Uterus (tissue), 4 donors: Measurements from ENCODE around the gene KBTBD12. TPM values are rescaled to one million over a fixed set of nuclear protein-coding genes. Genes with fewer than 3 reads are reported as not detected.

Experiments
- DNase-seq, 2 donors: peaks; one replicate each; pipeline ENCODE4 v3.0.0-alpha.2; 2019 to 2020
- H3K27ac ChIP-seq, 2 donors: fragments of 200-600 bp; sonication (generic); 1 replicate in 1 of 2; 2 replicates in 1 of 2; pipeline ENCODE4 v1.5.1; 2016 to 2018
- H3K27me3 ChIP-seq, 2 donors: fragments of 200-600 bp; sonication (generic); one replicate each; pipeline ENCODE4 v1.5.1; 2018 to 2019; ENCODE audit warnings: control low read depth in 1 of 2
- H3K36me3 ChIP-seq, 2 donors: fragments of 200-600 bp; sonication (generic); one replicate each; pipeline ENCODE4 v1.5.1; 2019; ENCODE audit warnings: control low read depth in 1 of 2
- H3K4me1 ChIP-seq, 2 donors: fragments of 200-600 bp; sonication (generic); one replicate each; pipeline ENCODE4 v1.5.1; 2018 to 2019; ENCODE audit warnings: control low read depth in 1 of 2
- H3K4me3 ChIP-seq, 2 donors: fragments of 200-600 bp; sonication (generic); 1 replicate in 1 of 2; 2 replicates in 1 of 2; pipeline ENCODE4 v1.5.1; 2018 to 2019; ENCODE audit warnings: mild to moderate bottlenecking in 1 of 2
- H3K9me3 ChIP-seq, 2 donors: fragments of 200-600 bp; sonication (generic); one replicate each; pipeline ENCODE4 v1.5.1; 2019; ENCODE audit warnings: control low read depth in 1 of 2
- CTCF ChIP-seq, 4 experiments: fragments of 200-600 bp in 2 of 4; fragments of 450-650 bp in 2 of 4; sonication (generic) in 2 of 4; IDR thresholded peaks; one replicate each; pipeline ENCODE4 v1.5.1; 2016 to 2019; ENCODE audit warnings: antibody characterized with exemption in 4 of 4, mild to moderate bottlenecking in 2 of 4, moderate library complexity in 1 of 4
- POLR2A ChIP-seq, 2 donors: fragments of 450-650 bp; IDR thresholded peaks; one replicate each; pipeline ENCODE4 v1.6.1; 2016; ENCODE audit warnings: antibody characterized with exemption in 2 of 2, mild to moderate bottlenecking in 1 of 2, moderate library complexity in 1 of 2
- intact Hi-C: fragments of 100-400 bp; cut with DNase I; formaldehyde crosslinking; loops from one replicate; pipeline ENCODE4 v1.15.1; 2023; ENCODE audit warnings: low total_unique reads
- total RNA-seq, 4 donors: library from RNA; depleted of rRNA in 3 of 4; stranded (reverse); fragments of >200 nt in 3 of 4; gene quantifications; one replicate each; pipeline versions ENCODE4 v1.1.0 to v1.2.4, GENCODE V29; 2014 to 2023
- donor health status: DM: yes; HTN: yes; CAD: no.

KBTBD12 gene
- total RNA-seq, 4 donors from 2014 or later: 0.59 to 2.8 (median 2.1) TPM; not detected in 1

- Histone ChIP-seq H3K27ac (no peak overlapping the region), H3K4me3 (no peak overlapping the region), H3K4me1 (no peaks in the 10 kb centered on the region), H3K27me3 (no peaks in the 10 kb centered on the region), H3K36me3 (no peaks in the 10 kb centered on the region), H3K9me3 (no peaks in the 10 kb centered on the region)
- no peak for TF ChIP-seq CTCF (IDR thresholded peaks at IDR 0.05)
- intact Hi-C loops: no loop called here
- no peak for DNase-seq
Observed at GRCh38 chr3:127985655-127986225, 70.7 kb downstream of the KBTBD12 start.

GRCh38 chr3:127986803-127987202 is 71.8 kb downstream of the KBTBD12 start:
- H3K4me1 ChIP-seq: no peaks in the 10 kb centered on the region
- intact Hi-C loops: no loop called here
- no peak overlapping the region for H3K4me3 ChIP-seq
- no peak for DNase-seq
- no peak overlapping the region for H3K27ac ChIP-seq
- H3K9me3 ChIP-seq: no peaks in the 10 kb centered on the region
- TF ChIP-seq CTCF (IDR thresholded peaks at IDR 0.05) (no peak), POLR2A (IDR thresholded peaks at IDR 0.05) (no peak)
- no peaks in the 10 kb centered on the region for H3K27me3 ChIP-seq
- no peaks in the 10 kb centered on the region for H3K36me3 ChIP-seq

- DNase-seq: no peak
- H3K27ac ChIP-seq: no peak overlapping the region
- no peaks in the 10 kb centered on the region for H3K9me3 ChIP-seq
- TF ChIP-seq CTCF (IDR thresholded peaks at IDR 0.05): no peak
- TF ChIP-seq POLR2A (IDR thresholded peaks at IDR 0.05): no peak
- H3K36me3 ChIP-seq: no peaks in the 10 kb centered on the region
- no peaks in the 10 kb centered on the region for H3K27me3 ChIP-seq
- no peak overlapping the region for H3K4me3 ChIP-seq
- no peaks in the 10 kb centered on the region for H3K4me1 ChIP-seq
- intact Hi-C loops: no loop called here
Observed at GRCh38 chr3:127987309-127987995, 72.4 kb downstream of the KBTBD12 start.

GRCh38 chr3:127988770-127989557 is 73.9 kb downstream of the KBTBD12 start:
- intact Hi-C loops: no loop called here

More at GRCh38 chr3:127988770-127989557, 73.9 kb downstream of the KBTBD12 start:
- H3K27me3 ChIP-seq: no peaks in the 10 kb centered on the region
- no peaks in the 10 kb centered on the region for H3K9me3 ChIP-seq
- no peak for TF ChIP-seq CTCF (IDR thresholded peaks at IDR 0.05)
- no peak for TF ChIP-seq POLR2A (IDR thresholded peaks at IDR 0.05)
- H3K27ac ChIP-seq: no peak overlapping the region
- H3K4me3 ChIP-seq: no peak overlapping the region
- no peaks in the 10 kb centered on the region for H3K36me3 ChIP-seq
- no peaks in the 10 kb centered on the region for H3K4me1 ChIP-seq
- DNase-seq: no peak
